Neural cell (in vitro differentiated cells): ENCODE data around the gene HOXA3. TPM values are rescaled to one million over a fixed set of nuclear protein-coding genes. Genes with fewer than 3 reads are reported as not detected.
A peak's percentile ranks its signal among the peaks of the same experiment; 100 is the strongest.

Source experiments
- H2AFZ ChIP-seq: fragments of 200-600, 300-800 bp; sonication (generic), shearing (Covaris generic); 2 replicates; pipeline ENCODE4 v1.6.0; 2014; ENCODE audit warnings: low read depth, mild to moderate bottlenecking, antibody characterized with exemption, low read length, moderate library complexity
- H3F3A ChIP-seq: fragments of 200-600 bp; shearing (Covaris generic); 2 replicates; pipeline ENCODE4 v1.6.1; 2016; ENCODE audit warnings: mild to moderate bottlenecking, moderate library complexity, mixed read lengths, antibody characterized with exemption, low read length; ENCODE audit not compliant: insufficient read depth, poor library complexity, severe bottlenecking
- H3K27ac ChIP-seq: fragments of 200-600, 300-800 bp; sonication (generic), shearing (Covaris generic); 2 replicates; pipeline ENCODE4 v1.5.1; 2014; ENCODE audit warnings: mild to moderate bottlenecking, low read length, moderate library complexity
- H3K27me3 ChIP-seq: fragments of 300-800, 200-600 bp; sonication (generic), shearing (Covaris generic); 2 replicates; pipeline ENCODE4 v1.6.0; 2014; ENCODE audit warnings: mild to moderate bottlenecking, low read depth, low read length, moderate library complexity; ENCODE audit not compliant: insufficient read depth
- H3K36me3 ChIP-seq: fragments of 300-800, 200-600 bp; sonication (generic), shearing (Covaris generic); 2 replicates; pipeline ENCODE4 v1.5.1; 2014; ENCODE audit warnings: mild to moderate bottlenecking, antibody characterized with exemption, low read length, moderate library complexity; ENCODE audit not compliant: insufficient read depth
- H3K4me2 ChIP-seq: fragments of 300-800, 200-600 bp; sonication (generic), shearing (Covaris generic); 2 replicates; pipeline ENCODE4 v1.6.0; 2014; ENCODE audit warnings: mild to moderate bottlenecking, low read length
- H3K4me3 ChIP-seq: fragments of 300-800, 200-600 bp; sonication (generic), shearing (Covaris generic); 2 replicates; pipeline ENCODE4 v1.5.1; 2014; ENCODE audit warnings: mild to moderate bottlenecking, low read length, moderate library complexity
- H3K79me2 ChIP-seq: fragments of 200-600 bp; shearing (Covaris generic); replicated peaks from 2 replicates; pipeline ENCODE4 v1.6.0; 2014; ENCODE audit warnings: mild to moderate bottlenecking, low read length, moderate library complexity; ENCODE audit not compliant: insufficient read depth
- H3K9ac ChIP-seq: fragments of 300-800, 200-600 bp; sonication (generic), shearing (Covaris generic); 2 replicates; pipeline ENCODE4 v1.6.1; 2016; ENCODE audit warnings: mild to moderate bottlenecking, low read length, mixed read lengths
- H3K9me2 ChIP-seq: fragments of 200-600 bp; shearing (Covaris generic); 2 replicates; pipeline ENCODE4 v1.6.1; 2016; ENCODE audit warnings: mild to moderate bottlenecking, low read length, mixed read lengths; ENCODE audit not compliant: insufficient read depth
- H3K9me3 ChIP-seq: fragments of 200-600, 300-800 bp; sonication (generic), shearing (Covaris generic); 2 replicates; pipeline ENCODE4 v1.6.1; 2016; ENCODE audit warnings: mild to moderate bottlenecking, mixed run types, low read length, moderate library complexity, mixed read lengths
- H4K20me1 ChIP-seq: fragments of 200-600 bp; shearing (Covaris generic); 2 replicates; pipeline ENCODE4 v1.6.1; 2016; ENCODE audit warnings: mild to moderate bottlenecking, mixed run types; ENCODE audit not compliant: insufficient read depth
- EP300 ChIP-seq: fragments of 450-650 bp; conservative IDR thresholded peaks from 2 replicates; pipeline ENCODE4 v1.6.1; 2014; ENCODE audit warnings: antibody characterized with exemption, mild to moderate bottlenecking, moderate library complexity; ENCODE audit not compliant: poor library complexity, severe bottlenecking
- EZH2 ChIP-seq: fragments of 200-600, 300-800 bp; shearing (Covaris generic), sonication (generic); IDR thresholded peaks from 2 replicates; pipeline ENCODE4 v1.6.1; 2014; ENCODE audit warnings: antibody characterized with exemption, low read length, borderline replicate concordance, mild to moderate bottlenecking; ENCODE audit not compliant: insufficient read depth, poor library complexity, severe bottlenecking
- MXI1 ChIP-seq: fragments of 450-650 bp; conservative IDR thresholded peaks from 2 replicates; pipeline ENCODE4 v1.6.1; 2014; ENCODE audit warnings: antibody characterized with exemption, mild to moderate bottlenecking; ENCODE audit not compliant: poor library complexity, severe bottlenecking
- POLR2AphosphoS5 ChIP-seq: IDR thresholded peaks from 2 replicates; pipeline ENCODE4 v1.6.1; 2012
- RAD21 ChIP-seq: fragments of 450-650 bp; conservative IDR thresholded peaks from 2 replicates; pipeline ENCODE4 v1.6.1; 2014; ENCODE audit warnings: antibody characterized with exemption, mild to moderate bottlenecking, moderate library complexity
- REST ChIP-seq: IDR thresholded peaks from 2 replicates; pipeline ENCODE4 v1.6.1; 2012; ENCODE audit warnings: borderline replicate concordance
- SMC3 ChIP-seq: fragments of 450-650 bp; conservative IDR thresholded peaks from 2 replicates; pipeline ENCODE4 v1.6.1; 2014; ENCODE audit warnings: antibody characterized with exemption, mild to moderate bottlenecking, moderate library complexity; ENCODE audit not compliant: poor library complexity
- TAF1 ChIP-seq: IDR thresholded peaks from 2 replicates; pipeline ENCODE4 v1.6.1; 2012; ENCODE audit warnings: low read depth
- polyA plus RNA-seq: library from polyadenylated mRNA; depleted of rRNA; stranded (reverse); fragments of >200 nt; gene quantifications from 2 replicates; pipeline ENCODE4 v1.2.3, GENCODE V29; 2014
- TF ChIP-seq, protein P1 (sequence below): fragments of 450-650 bp; IDR thresholded peaks from 2 replicates; pipeline ENCODE4 v1.5.1; 2014; ENCODE audit warnings: antibody characterized with exemption, mild to moderate bottlenecking, moderate library complexity; ENCODE audit not compliant: poor library complexity, severe bottlenecking

The HOXA3 gene
- polyA plus RNA-seq, 1 donor from 2014 or later, result not detected

DNA sequence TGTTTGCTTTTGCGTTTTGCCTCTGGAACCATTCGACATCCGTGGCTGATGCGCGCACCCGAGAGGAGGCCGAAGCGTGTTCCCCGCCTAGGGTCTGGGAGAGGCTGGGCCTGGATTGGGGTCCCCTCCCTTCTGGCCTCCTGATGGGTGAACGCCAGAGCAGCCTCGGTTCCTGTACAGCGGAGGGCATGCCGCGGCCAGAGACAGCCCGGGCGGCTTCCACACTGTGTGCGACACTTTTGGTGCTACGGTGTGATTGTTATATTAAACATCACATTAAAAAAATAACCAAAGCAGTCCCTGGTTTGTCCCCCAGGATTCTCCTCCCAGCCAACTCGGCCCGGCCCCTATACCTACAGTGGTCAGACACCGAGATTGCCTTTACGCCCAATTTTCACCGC lies 7.8 kb upstream of the HOXA3 start:
- Histone ChIP-seq H3K4me2 (no peak overlapping the region), H4K20me1 (no peaks in the 10 kb centered on the region), H3K4me3 (peak overlapping the region; percentile 76), H3K27me3 (peaks cover 99% of the 10 kb centered on the region), H3F3A (no peaks in the 10 kb centered on the region), H3K9me2 (no peaks in the 10 kb centered on the region), H3K27ac (no peak overlapping the region), H3K36me3 (no peaks in the 10 kb centered on the region), H3K79me2 (no peaks in the 10 kb centered on the region), H3K9me3 (peaks cover 32% of the 10 kb centered on the region), H2AFZ (no peak overlapping the region), H3K9ac (no peak overlapping the region)
- TF ChIP-seq EP300 (no peak), POLR2AphosphoS5 (no peak), TAF1 (no peak), MXI1 (no peak), SMC3 (no peak), EZH2 (no peak), RAD21 (no peak), REST (no peak)
- TF ChIP-seq, protein P1, sequence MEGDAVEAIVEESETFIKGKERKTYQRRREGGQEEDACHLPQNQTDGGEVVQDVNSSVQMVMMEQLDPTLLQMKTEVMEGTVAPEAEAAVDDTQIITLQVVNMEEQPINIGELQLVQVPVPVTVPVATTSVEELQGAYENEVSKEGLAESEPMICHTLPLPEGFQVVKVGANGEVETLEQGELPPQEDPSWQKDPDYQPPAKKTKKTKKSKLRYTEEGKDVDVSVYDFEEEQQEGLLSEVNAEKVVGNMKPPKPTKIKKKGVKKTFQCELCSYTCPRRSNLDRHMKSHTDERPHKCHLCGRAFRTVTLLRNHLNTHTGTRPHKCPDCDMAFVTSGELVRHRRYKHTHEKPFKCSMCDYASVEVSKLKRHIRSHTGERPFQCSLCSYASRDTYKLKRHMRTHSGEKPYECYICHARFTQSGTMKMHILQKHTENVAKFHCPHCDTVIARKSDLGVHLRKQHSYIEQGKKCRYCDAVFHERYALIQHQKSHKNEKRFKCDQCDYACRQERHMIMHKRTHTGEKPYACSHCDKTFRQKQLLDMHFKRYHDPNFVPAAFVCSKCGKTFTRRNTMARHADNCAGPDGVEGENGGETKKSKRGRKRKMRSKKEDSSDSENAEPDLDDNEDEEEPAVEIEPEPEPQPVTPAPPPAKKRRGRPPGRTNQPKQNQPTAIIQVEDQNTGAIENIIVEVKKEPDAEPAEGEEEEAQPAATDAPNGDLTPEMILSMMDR, result no peak

DNA sequence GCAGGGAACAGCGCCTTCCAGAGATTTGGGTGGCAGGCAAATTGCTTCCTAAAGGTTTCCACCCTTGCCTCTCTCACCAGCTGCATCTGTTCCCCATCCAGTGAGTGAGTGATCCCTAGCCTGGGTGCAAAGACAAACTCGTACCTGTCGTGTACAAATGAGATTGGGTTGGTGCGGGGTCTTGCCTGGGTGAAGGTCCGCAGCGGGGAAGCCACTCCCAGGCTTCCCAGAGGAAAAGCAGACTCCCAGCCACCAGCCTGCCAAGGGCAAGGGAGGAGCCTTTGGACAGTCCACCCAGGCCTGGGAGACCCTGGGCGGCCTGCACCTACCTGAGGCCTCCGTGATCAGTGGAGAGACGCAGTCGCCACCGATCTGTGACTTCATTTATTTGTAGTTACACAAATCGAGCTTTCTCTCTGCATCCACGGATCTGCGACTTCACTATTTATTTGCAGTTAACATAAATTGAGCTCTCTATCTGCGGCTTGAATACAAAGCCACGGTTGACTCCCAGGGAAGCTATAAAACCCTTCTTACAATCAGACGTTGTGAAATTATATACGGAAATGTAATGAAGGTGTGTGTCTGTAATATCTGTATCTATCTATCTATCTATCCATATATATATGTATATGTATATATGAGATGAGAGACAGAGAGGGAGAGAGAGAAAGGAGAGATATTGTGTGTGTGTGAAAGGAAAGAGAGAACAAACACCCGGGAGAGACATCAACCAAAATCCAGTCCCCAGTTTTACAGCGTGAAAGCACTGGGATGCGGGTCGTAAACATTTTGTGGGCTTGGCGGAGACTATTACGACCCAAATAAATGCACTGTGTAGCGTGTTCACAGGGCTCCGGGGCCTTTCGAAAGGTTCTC lies 7.1 kb upstream of the HOXA3 start:
- H3K9me2 ChIP-seq, result no peaks in the 10 kb centered on the region
- peaks cover 29% of the 10 kb centered on the region for H3K9me3 ChIP-seq
- no peak overlapping the region for H3K27ac ChIP-seq
- no peak overlapping the region for H3K4me2 ChIP-seq
- peaks cover 99% of the 10 kb centered on the region for H3K27me3 ChIP-seq
- H3K4me3 ChIP-seq, result no peak overlapping the region
- H3K79me2 ChIP-seq, result no peaks in the 10 kb centered on the region
- no peaks in the 10 kb centered on the region for H3K36me3 ChIP-seq
- TF ChIP-seq SMC3 (no peak), TAF1 (no peak), MXI1 (no peak), REST (no peak)
- no peaks in the 10 kb centered on the region for H3F3A ChIP-seq
- H3K9ac ChIP-seq, result no peak overlapping the region
- no peak overlapping the region for H2AFZ ChIP-seq
- H4K20me1 ChIP-seq, result no peaks in the 10 kb centered on the region
